Activated CD4-positive, alpha-beta T cell treated with anti-CD3 and anti-CD28 coated beads, Interleukin-2, amount 10 ng/mL, durations not matched to agents 7 days and 5 days (primary cell): ENCODE data around the gene ENAH. TPM values are rescaled to one million over a fixed set of nuclear protein-coding genes. Genes with fewer than 3 reads are reported as not detected.

ENCODE experiments used
- CTCF ChIA-PET: fragments of 350-600 bp; sonication (Branson Sonifier 250); formaldehyde crosslinking; loops from one replicate; lab custom pipeline; 2021; ENCODE audit warnings: antibody characterized with exemption; lab: Charles Lee
- POLR2A ChIA-PET: fragments of 350-600 bp; sonication (Branson Sonifier 250); formaldehyde crosslinking; loops from one replicate; lab custom pipeline; 2021; ENCODE audit warnings: antibody characterized with exemption; lab: Charles Lee
- DNase-seq: peaks from one replicate; pipeline ENCODE4 v3.0.0-alpha.2; 2020
- H3K27ac Mint-ChIP-seq: one replicate; pipeline ENCODE4 v1.8.0; 2021; ENCODE audit warnings: mild to moderate bottlenecking, moderate library complexity, mixed read lengths
- H3K27me3 Mint-ChIP-seq: one replicate; pipeline ENCODE4 v1.8.0; 2021; ENCODE audit warnings: mixed read lengths
- H3K36me3 Mint-ChIP-seq: one replicate; pipeline ENCODE4 v1.8.0; 2021; ENCODE audit warnings: low read depth, mixed read lengths
- H3K4me1 Mint-ChIP-seq: one replicate; pipeline ENCODE4 v1.8.0; 2021; ENCODE audit warnings: mixed read lengths
- H3K4me3 Mint-ChIP-seq: one replicate; pipeline ENCODE4 v1.8.0; 2021; ENCODE audit warnings: mild to moderate bottlenecking, moderate library complexity, mixed read lengths
- H3K9me3 Mint-ChIP-seq: one replicate; pipeline ENCODE4 v1.8.0; 2021; ENCODE audit warnings: mixed read lengths
- total RNA-seq, 2 experiments: library from RNA; stranded (reverse); gene quantifications; one replicate each; pipeline ENCODE4 v1.2.3, GENCODE V29; 2021

Gene ENAH
- total RNA-seq, 2 experiments from 2014 or later, result not detected

DNA sequence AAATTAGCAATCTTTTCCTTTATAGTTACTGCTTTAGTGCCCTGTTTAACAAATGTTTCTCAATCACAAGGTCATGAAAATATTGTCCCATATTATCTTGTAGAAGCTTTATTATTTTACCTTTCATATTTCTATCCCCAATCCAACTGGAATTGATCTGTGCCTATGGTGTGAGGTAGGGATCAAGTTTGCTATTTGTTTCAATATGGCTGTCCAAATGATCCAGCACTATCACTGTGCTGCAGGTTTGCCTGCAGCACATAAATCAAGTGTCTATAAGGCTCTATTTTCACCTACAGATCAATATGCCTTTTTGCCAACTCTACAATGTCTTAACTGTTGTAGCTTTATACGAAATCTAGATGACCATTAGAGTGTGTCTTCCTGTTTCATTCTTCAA, 96.2 kb downstream of the ENAH start:
- H3K4me3 Mint-ChIP-seq, result no peak overlapping the region
- POLR2A ChIA-PET, result no interaction called here
- H3K27ac Mint-ChIP-seq, result no peak overlapping the region
- no peaks in the 10 kb centered on the region for H3K4me1 Mint-ChIP-seq
- peaks cover 11% of the 10 kb centered on the region for H3K27me3 Mint-ChIP-seq
- DNase-seq, result no peak
- H3K9me3 Mint-ChIP-seq, result no peaks in the 10 kb centered on the region
- CTCF ChIA-PET, result interaction anchor here (1.2 kb wide), 1 partner anchor 8 kb away, joined by 4 read pairs; no protein-coding TSS in a partner anchor
- H3K36me3 Mint-ChIP-seq, result no peaks in the 10 kb centered on the region

DNA sequence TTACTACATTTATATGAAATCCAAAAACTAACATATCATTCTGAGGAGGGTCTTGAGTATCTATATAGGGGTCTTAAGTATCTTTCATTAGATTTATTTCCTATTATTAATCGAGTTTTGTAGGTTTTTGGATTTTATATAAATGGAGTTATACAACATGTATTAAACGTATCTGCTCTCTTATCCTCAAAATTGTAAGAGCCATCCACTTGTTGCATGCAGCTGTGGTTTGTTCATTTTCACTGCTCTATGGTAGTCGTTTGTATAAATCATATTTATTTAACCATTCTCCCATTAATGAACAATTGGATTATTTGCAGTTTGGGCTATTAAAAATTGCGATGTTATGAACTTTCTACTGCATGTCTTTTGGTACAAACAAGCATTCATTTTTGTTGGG, 97.1 kb downstream of the ENAH start:
- Mint-ChIP-seq H3K27ac (no peak overlapping the region), H3K27me3 (peaks cover 10% of the 10 kb centered on the region), H3K9me3 (no peaks in the 10 kb centered on the region), H3K4me1 (no peaks in the 10 kb centered on the region), H3K4me3 (no peak overlapping the region), H3K36me3 (no peaks in the 10 kb centered on the region)
- ChIA-PET POLR2A (no interaction called here), CTCF (no interaction called here)
- no peak for DNase-seq

DNA sequence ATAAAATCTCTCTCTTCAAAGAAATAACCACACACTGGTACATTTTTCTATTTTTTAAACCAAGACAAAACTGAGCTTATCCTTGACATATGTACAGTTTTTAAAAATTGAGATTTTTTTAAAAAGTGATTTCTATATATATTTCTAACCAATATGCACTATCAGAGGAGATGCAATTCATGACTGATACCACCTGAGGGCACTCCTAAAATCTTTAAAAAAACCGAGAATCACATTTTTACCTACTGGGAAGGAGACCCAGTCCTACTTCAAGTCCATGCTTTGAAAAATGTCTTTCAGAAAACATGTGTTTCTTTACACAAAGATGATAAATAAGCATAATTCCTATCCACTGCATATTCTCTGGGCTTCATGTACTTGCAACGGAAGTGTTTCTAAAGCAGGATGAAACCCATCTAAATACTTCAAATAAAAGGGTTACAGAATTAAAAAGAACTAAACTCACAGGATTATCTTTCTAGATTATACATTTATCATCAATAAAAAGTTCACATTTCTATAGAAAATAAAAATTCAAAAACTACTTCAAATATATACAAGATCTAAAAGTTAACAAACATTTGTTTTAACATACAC, 98.6 kb downstream of the ENAH start:
- H3K4me1 Mint-ChIP-seq, result no peaks in the 10 kb centered on the region
- CTCF ChIA-PET, result no interaction called here
- peaks cover 10% of the 10 kb centered on the region for H3K27me3 Mint-ChIP-seq
- no peaks in the 10 kb centered on the region for H3K9me3 Mint-ChIP-seq
- H3K36me3 Mint-ChIP-seq, result no peaks in the 10 kb centered on the region
- POLR2A ChIA-PET, result no interaction called here
- H3K4me3 Mint-ChIP-seq, result no peak overlapping the region
- H3K27ac Mint-ChIP-seq, result no peak overlapping the region
- no peak for DNase-seq

- DNase-seq, result no peak
- Mint-ChIP-seq H3K36me3 (no peaks in the 10 kb centered on the region), H3K4me1 (peaks cover 6% of the 10 kb centered on the region), H3K27ac (no peak overlapping the region), H3K27me3 (peaks cover 1% of the 10 kb centered on the region), H3K9me3 (no peaks in the 10 kb centered on the region), H3K4me3 (no peak overlapping the region)
- POLR2A ChIA-PET, result no interaction called here
- CTCF ChIA-PET, result no interaction called here
Observed at GRCh38 chr1:225549821-225550220, 103.1 kb downstream of the ENAH start.

DNA sequence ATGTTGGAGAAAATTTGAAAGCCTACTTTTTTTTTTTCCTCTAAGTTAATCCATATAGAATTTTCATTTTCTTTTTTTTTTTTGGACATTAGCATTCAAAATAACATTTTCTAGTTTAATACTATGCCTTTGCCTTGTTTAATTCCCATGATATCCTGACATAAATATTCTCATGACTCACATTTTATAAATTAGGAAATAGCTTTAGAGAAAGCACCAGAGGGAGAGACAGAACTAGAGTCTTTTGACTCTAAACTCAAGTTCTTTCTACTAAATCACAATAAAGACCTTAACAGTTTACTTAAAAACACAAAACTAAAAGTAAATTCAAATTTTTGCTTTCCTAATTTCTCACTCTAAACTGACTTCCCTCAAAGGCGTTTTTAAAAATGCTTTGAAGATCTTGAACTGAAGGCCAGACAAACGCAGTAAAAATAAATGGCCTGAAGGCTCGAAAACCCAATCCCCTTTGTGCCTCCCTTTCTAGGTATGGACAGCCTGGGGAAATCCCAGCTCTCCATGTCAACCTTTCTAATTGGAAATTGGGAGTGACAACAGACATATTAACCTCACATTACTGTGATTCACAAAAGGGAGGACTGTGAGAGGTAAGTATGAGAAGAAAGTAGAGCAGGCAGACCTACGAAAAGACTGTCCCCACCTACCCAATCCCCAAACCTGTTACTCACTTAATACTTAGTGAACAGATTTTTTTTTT, 104.6 kb downstream of the ENAH start:
- peaks cover 6% of the 10 kb centered on the region for H3K4me1 Mint-ChIP-seq
- no peaks in the 10 kb centered on the region for H3K36me3 Mint-ChIP-seq
- ChIA-PET CTCF (interaction anchor here (0.9 kb wide), 1 partner anchor 9 kb away, joined by 4 read pairs; no protein-coding TSS in a partner anchor), POLR2A (no interaction called here)
- H3K4me3 Mint-ChIP-seq, result no peak overlapping the region
- no peak for DNase-seq
- no peaks in the 10 kb centered on the region for H3K9me3 Mint-ChIP-seq
- H3K27me3 Mint-ChIP-seq, result peaks cover 1% of the 10 kb centered on the region
- H3K27ac Mint-ChIP-seq, result no peak overlapping the region

- ChIA-PET CTCF (interaction anchor here (0.6 kb wide), 2 partner anchors 109 to 112 kb away, joined by 5 to 8 read pairs; no protein-coding TSS in a partner anchor), POLR2A (no interaction called here)
- H3K4me1 Mint-ChIP-seq, result peaks cover 6% of the 10 kb centered on the region
- no peak overlapping the region for H3K27ac Mint-ChIP-seq
- no peak overlapping the region for H3K4me3 Mint-ChIP-seq
- H3K9me3 Mint-ChIP-seq, result no peaks in the 10 kb centered on the region
- DNase-seq, result no peak
- H3K36me3 Mint-ChIP-seq, result no peaks in the 10 kb centered on the region
- no peaks in the 10 kb centered on the region for H3K27me3 Mint-ChIP-seq
Observed at GRCh38 chr1:225545649-225546048, 107.3 kb downstream of the ENAH start.

DNA sequence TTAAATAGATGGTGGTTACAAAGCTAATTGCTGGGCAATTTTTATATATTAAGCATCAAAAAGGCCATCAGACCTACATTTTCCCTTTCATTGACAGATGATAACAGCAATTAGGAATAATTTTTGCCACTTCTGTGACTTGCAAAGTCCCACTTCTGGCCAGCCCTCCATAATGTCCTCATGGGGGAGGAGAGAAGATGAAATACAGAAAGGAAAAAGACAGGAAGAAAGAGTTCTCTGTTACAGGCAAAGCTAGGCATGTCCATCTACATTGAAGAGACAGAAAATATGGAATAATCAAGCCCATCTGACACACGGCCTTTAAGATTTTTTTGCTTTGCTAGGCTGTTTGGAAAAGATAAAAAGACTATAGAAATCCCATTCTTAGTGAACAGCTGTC, 108.0 kb downstream of the ENAH start:
- Mint-ChIP-seq H3K4me1 (peaks cover 6% of the 10 kb centered on the region), H3K27me3 (no peaks in the 10 kb centered on the region), H3K36me3 (no peaks in the 10 kb centered on the region), H3K27ac (no peak overlapping the region), H3K4me3 (no peak overlapping the region), H3K9me3 (no peaks in the 10 kb centered on the region)
- no peak for DNase-seq
- ChIA-PET POLR2A (no interaction called here), CTCF (interaction anchor here (0.6 to 0.9 kb wide), 2 partner anchors 113 to 224 kb away, joined by 4 to 8 read pairs; no protein-coding TSS in a partner anchor)

GRCh38 chr1:225544263-225544662, 108.7 kb downstream of the ENAH start:
- H3K36me3 Mint-ChIP-seq, result no peaks in the 10 kb centered on the region
- ChIA-PET CTCF (interaction anchor here (0.9 kb wide), 1 partner anchor 225 kb away, joined by 4 read pairs; no protein-coding TSS in a partner anchor), POLR2A (no interaction called here)
- no peaks in the 10 kb centered on the region for H3K9me3 Mint-ChIP-seq
- no peak overlapping the region for H3K4me3 Mint-ChIP-seq
- H3K27me3 Mint-ChIP-seq, result peaks cover 4% of the 10 kb centered on the region
- no peak for DNase-seq
- no peak overlapping the region for H3K27ac Mint-ChIP-seq
- peaks cover 6% of the 10 kb centered on the region for H3K4me1 Mint-ChIP-seq

- peaks cover 12% of the 10 kb centered on the region for H3K27me3 Mint-ChIP-seq
- ChIA-PET CTCF (no interaction called here), POLR2A (no interaction called here)
- H3K36me3 Mint-ChIP-seq, result no peaks in the 10 kb centered on the region
- peaks cover 6% of the 10 kb centered on the region for H3K4me1 Mint-ChIP-seq
- H3K4me3 Mint-ChIP-seq, result no peak overlapping the region
- H3K27ac Mint-ChIP-seq, result no peak overlapping the region
- DNase-seq, result no peak
- no peaks in the 10 kb centered on the region for H3K9me3 Mint-ChIP-seq
Observed at GRCh38 chr1:225543350-225543749, 109.6 kb downstream of the ENAH start.

DNA sequence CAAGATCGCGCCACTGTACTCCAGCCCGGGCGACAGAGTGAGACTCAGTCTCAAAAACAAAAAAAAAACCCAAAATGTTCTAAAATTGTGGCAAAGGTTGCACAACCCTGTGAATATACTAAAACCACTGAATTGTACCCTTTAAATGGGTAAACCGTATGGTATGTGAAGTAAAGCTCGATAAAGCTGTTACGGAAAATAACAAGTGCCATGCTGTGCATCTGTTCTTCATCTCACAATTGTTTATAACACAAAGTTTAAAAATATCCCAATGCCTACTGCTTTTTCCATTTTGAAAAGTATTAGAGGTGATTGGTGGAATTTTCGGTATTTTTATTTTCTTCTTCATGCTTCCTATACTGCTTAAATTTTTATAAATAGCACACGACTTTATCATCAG, 111.5 kb downstream of the ENAH start:
- Mint-ChIP-seq H3K27ac (no peak overlapping the region), H3K4me3 (no peak overlapping the region), H3K9me3 (no peaks in the 10 kb centered on the region), H3K27me3 (peaks cover 17% of the 10 kb centered on the region), H3K36me3 (no peaks in the 10 kb centered on the region), H3K4me1 (no peaks in the 10 kb centered on the region)
- ChIA-PET POLR2A (no interaction called here), CTCF (no interaction called here)
- DNase-seq, result no peak

DNA sequence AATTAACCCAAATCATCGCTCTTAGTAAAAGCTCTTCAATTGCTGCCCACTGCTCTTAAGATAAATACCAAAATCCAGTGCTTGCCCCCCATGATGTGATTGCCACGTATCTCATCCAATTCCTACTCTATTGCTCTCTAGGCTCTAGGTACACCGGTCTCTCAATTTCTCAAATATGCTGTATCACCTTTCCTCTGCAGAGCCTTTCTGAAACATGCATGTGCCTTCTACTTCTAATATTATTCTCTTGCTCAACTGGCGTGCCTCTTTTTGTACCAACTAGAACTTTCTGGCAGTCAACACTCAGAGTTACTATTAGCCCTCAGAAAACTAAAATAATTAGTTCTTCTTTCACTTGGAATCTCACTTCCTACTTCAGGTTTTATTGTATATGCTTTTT, 113.3 kb downstream of the ENAH start:
- POLR2A ChIA-PET, result no interaction called here
- no peak overlapping the region for H3K4me3 Mint-ChIP-seq

GRCh38 chr1:225539069-225539468, 113.9 kb downstream of the ENAH start:
- ChIA-PET POLR2A (no interaction called here), CTCF (interaction anchor here (1.0 kb wide), 1 partner anchor 26 kb away, joined by 4 read pairs; no protein-coding TSS in a partner anchor)
- Mint-ChIP-seq H3K9me3 (no peaks in the 10 kb centered on the region), H3K36me3 (no peaks in the 10 kb centered on the region), H3K27me3 (peaks cover 29% of the 10 kb centered on the region), H3K4me1 (no peaks in the 10 kb centered on the region), H3K4me3 (no peak overlapping the region), H3K27ac (no peak overlapping the region)
- no peak for DNase-seq

More for the DNA sequence above, 113.3 kb downstream of the ENAH start:
- no peaks in the 10 kb centered on the region for H3K4me1 Mint-ChIP-seq
- H3K27me3 Mint-ChIP-seq, result peaks cover 27% of the 10 kb centered on the region
- no peak overlapping the region for H3K27ac Mint-ChIP-seq
- no peak for DNase-seq
- H3K36me3 Mint-ChIP-seq, result no peaks in the 10 kb centered on the region
- CTCF ChIA-PET, result interaction anchor here (1.0 kb wide), 1 partner anchor 25 kb away, joined by 4 read pairs; no protein-coding TSS in a partner anchor
- H3K9me3 Mint-ChIP-seq, result no peaks in the 10 kb centered on the region

DNA sequence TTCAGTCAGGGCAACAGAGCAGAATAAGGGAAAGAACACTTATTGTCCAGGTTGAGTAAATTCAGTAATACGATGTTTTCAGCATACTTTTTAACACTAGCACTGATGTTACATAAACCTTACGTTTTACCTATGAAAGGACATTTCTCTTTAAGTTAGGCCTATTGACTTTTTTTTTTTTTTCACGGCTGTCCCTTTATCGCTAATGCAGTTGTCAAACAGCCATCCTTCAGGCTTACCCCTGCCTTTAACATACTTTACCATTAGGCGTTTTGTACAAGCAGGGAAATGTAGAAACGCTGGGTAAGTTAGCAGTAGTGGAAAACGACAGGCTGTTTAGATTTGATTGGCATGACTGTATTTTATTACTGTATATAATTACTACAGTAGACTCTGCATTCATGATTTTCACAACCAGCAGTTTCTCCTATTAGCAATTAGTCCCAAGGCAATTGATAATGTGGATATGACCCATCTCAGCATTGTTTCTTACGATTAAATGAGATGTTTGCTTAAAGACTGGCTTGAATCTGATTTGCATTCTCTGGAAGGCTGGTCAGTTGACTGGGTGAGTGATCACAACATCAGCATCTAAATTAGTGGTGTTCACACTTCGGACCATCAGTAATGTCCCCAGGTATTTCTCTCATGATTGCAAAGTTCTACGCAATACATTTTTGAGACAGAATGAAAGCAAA, 115.2 kb downstream of the ENAH start:
- H3K4me3 Mint-ChIP-seq, result no peak overlapping the region
- ChIA-PET CTCF (interaction anchor here (0.7 kb wide), 1 partner anchor 275 kb away, joined by 3 read pairs; no protein-coding TSS in a partner anchor), POLR2A (no interaction called here)
- no peaks in the 10 kb centered on the region for H3K36me3 Mint-ChIP-seq
- H3K4me1 Mint-ChIP-seq, result no peaks in the 10 kb centered on the region
- peaks cover 38% of the 10 kb centered on the region for H3K27me3 Mint-ChIP-seq
- no peaks in the 10 kb centered on the region for H3K9me3 Mint-ChIP-seq
- DNase-seq, result no peak
- no peak overlapping the region for H3K27ac Mint-ChIP-seq
